Mammary epithelial cell (primary cell): ENCODE measurements around the gene UBE2N.

Experiments used
- EZH2 ChIP-seq: IDR thresholded peaks from 2 replicates; pipeline ENCODE4 v1.6.1; 2012; ENCODE audit warnings: low read length, inconsistent platforms, borderline replicate concordance
- TF ChIP-seq, protein P1 (sequence below), 2 donors: IDR thresholded peaks in 1 of 2; conservative IDR thresholded peaks in 1 of 2; 2 replicates each; pipeline ENCODE4 v1.5.1; 2011 to 2012; ENCODE audit warnings: inconsistent platforms in 2 of 2, low read length in 2 of 2, mild to moderate bottlenecking in 2 of 2, control low read depth in 1 of 2, low read depth in 1 of 2; ENCODE audit not compliant: insufficient read depth in 1 of 2; ENCODE audit errors: extremely low read depth in 1 of 2

DNA sequence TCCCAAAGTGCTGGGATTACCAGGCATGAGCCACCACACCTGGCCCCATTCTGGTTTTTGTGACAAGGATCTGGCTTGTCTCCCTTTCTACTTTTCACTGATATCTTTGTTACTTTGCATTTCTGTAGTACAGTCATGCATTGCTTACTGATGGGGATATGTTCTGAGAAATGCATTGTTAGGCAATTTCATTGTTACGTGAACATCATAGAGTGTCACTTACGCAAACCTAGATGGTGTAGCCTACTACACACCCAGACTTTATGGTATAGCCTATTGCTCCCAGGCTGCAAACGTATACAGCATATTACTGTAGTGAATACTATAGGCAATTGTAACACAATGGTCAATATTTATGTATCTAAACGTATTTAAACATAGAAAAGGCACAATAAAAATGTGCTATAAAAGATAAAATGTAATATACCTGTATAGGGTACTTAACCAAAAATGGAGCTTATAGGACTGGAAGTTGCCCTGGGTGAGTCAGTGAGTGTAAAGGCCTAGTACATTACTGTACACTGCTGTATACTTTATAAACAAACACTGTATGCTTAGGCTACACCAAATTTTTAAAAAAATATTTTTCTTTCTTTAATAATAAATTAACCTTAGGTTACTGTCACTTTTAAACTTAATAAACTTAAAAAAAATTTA, 41.5 kb upstream of the UBE2N start:
- TF ChIP-seq, protein P1, sequence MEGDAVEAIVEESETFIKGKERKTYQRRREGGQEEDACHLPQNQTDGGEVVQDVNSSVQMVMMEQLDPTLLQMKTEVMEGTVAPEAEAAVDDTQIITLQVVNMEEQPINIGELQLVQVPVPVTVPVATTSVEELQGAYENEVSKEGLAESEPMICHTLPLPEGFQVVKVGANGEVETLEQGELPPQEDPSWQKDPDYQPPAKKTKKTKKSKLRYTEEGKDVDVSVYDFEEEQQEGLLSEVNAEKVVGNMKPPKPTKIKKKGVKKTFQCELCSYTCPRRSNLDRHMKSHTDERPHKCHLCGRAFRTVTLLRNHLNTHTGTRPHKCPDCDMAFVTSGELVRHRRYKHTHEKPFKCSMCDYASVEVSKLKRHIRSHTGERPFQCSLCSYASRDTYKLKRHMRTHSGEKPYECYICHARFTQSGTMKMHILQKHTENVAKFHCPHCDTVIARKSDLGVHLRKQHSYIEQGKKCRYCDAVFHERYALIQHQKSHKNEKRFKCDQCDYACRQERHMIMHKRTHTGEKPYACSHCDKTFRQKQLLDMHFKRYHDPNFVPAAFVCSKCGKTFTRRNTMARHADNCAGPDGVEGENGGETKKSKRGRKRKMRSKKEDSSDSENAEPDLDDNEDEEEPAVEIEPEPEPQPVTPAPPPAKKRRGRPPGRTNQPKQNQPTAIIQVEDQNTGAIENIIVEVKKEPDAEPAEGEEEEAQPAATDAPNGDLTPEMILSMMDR (conservative IDR thresholded peaks at IDR 0.05 in 1 of 2, IDR thresholded peaks at IDR 0.05 in 1 of 2; ENCODE audit: extremely low read depth in 1 of 2, insufficient read depth in 1 of 2, low read depth in 1 of 2, low read length in 2 of 2), result no peak
- no peak for TF ChIP-seq EZH2
